WTC11 (cell line): ENCODE results near the gene SLC6A8. TPM values are rescaled to one million over a fixed set of nuclear protein-coding genes. Genes with fewer than 3 reads are reported as not detected.

Experiments
- ATAC-seq: fragments of 200-7000 bp; cut with Tn5 transposase; 2 replicates; pipeline ENCODE4 v1.10.0; 2021; ENCODE audit warnings: mild to moderate bottlenecking, moderate library complexity
- CTCF ChIA-PET: fragments of 300-600 bp; sonication (Branson Sonifier 250); formaldehyde crosslinking; loops from one replicate; lab custom pipeline; 2021; ENCODE audit warnings: antibody characterized with exemption; lab: Charles Lee
- POLR2A ChIA-PET: fragments of 350-600 bp; sonication (Branson Sonifier 250); formaldehyde crosslinking; loops from one replicate; lab custom pipeline; 2021; ENCODE audit warnings: antibody characterized with exemption; lab: Charles Lee
- DNase-seq: peaks from one replicate; pipeline ENCODE4 v3.0.0; 2021; ENCODE audit warnings: low spot score
- H3K27ac Mint-ChIP-seq: 2 replicates; pipeline ENCODE4 v1.8.0; 2021; ENCODE audit warnings: mixed read lengths
- H3K27me3 Mint-ChIP-seq: 2 replicates; pipeline ENCODE4 v1.8.0; 2021; ENCODE audit warnings: low read depth, mild to moderate bottlenecking, moderate library complexity, mixed read lengths
- H3K36me3 Mint-ChIP-seq: 2 replicates; pipeline ENCODE4 v1.8.0; 2021; ENCODE audit warnings: mixed read lengths
- H3K4me1 Mint-ChIP-seq: 2 replicates; pipeline ENCODE4 v1.8.0; 2022; ENCODE audit warnings: mixed read lengths
- H3K4me3 Mint-ChIP-seq: 2 replicates; pipeline ENCODE4 v1.8.0; 2021; ENCODE audit warnings: mild to moderate bottlenecking, moderate library complexity, mixed read lengths
- H3K9me3 Mint-ChIP-seq: 2 replicates; pipeline ENCODE4 v1.8.0; 2021; ENCODE audit warnings: mixed read lengths
- AR ChIP-seq: fragments of 250-450 bp; sonication (Bioruptor Pico); IDR thresholded peaks from 2 replicates; pipeline ENCODE4 v1.9.0; 2021; ENCODE audit warnings: mild to moderate bottlenecking
- CBFB ChIP-seq: sonication (generic); formaldehyde crosslinking; IDR thresholded peaks from 2 replicates; pipeline ENCODE4 v1.8.1; 2022; ENCODE audit warnings: mild to moderate bottlenecking, low read depth, missing genetic modification reagents
- ERG ChIP-seq: fragments of 250-450 bp; sonication (Bioruptor Pico); IDR thresholded peaks from 2 replicates; pipeline ENCODE4 v1.8.0; 2021; ENCODE audit warnings: mild to moderate bottlenecking
- HMGA2 ChIP-seq: fragments of 250-450 bp; sonication (Bioruptor Pico); IDR thresholded peaks from 2 replicates; pipeline ENCODE4 v1.4.0; 2021; ENCODE audit warnings: mild to moderate bottlenecking, moderate library complexity
- IRF2 ChIP-seq: sonication (generic); formaldehyde crosslinking; IDR thresholded peaks from 2 replicates; pipeline ENCODE4 v1.8.0; 2022; ENCODE audit warnings: low read depth, missing genetic modification reagents, borderline replicate concordance
- JAZF1 ChIP-seq: fragments of 250-450 bp; sonication (Bioruptor Pico); IDR thresholded peaks from 2 replicates; pipeline ENCODE4 v1.9.0; 2021; ENCODE audit warnings: moderate library complexity, mild to moderate bottlenecking, inconsistent platforms
- JUN ChIP-seq: sonication (generic); formaldehyde crosslinking; IDR thresholded peaks from 2 replicates; pipeline ENCODE4 v1.8.0; 2023; ENCODE audit warnings: mild to moderate bottlenecking, missing genetic modification reagents
- MAX ChIP-seq: sonication (generic); formaldehyde crosslinking; IDR thresholded peaks from 2 replicates; pipeline ENCODE4 v1.8.0; 2022; ENCODE audit warnings: mild to moderate bottlenecking, missing genetic modification reagents
- RELA ChIP-seq: sonication (generic); formaldehyde crosslinking; IDR thresholded peaks from 2 replicates; pipeline ENCODE4 v1.8.1; 2022; ENCODE audit warnings: missing genetic modification reagents, mild to moderate bottlenecking, borderline replicate concordance
- SOX15 ChIP-seq: fragments of 250-450 bp; sonication (Bioruptor Pico); IDR thresholded peaks from 2 replicates; pipeline ENCODE4 v1.9.0; 2021; ENCODE audit warnings: mild to moderate bottlenecking
- STAT6 ChIP-seq: sonication (generic); formaldehyde crosslinking; conservative IDR thresholded peaks from 2 replicates; pipeline ENCODE4 v1.8.1; 2023; ENCODE audit warnings: mild to moderate bottlenecking, low read depth, missing genetic modification reagents, moderate library complexity
- TEAD4 ChIP-seq: sonication (generic); formaldehyde crosslinking; IDR thresholded peaks from 2 replicates; pipeline ENCODE4 v1.8.0; 2022; ENCODE audit warnings: mild to moderate bottlenecking, missing genetic modification reagents
- TP53 ChIP-seq: sonication (generic); formaldehyde crosslinking; IDR thresholded peaks from 2 replicates; pipeline ENCODE4 v1.8.1; 2023; ENCODE audit warnings: mild to moderate bottlenecking, missing genetic modification reagents
- ZNF219 ChIP-seq: sonication (generic); formaldehyde crosslinking; IDR thresholded peaks from 2 replicates; pipeline ENCODE4 v1.8.0; 2023; ENCODE audit warnings: missing genetic modification reagents, mild to moderate bottlenecking, borderline replicate concordance
- ZNF416 ChIP-seq: fragments of 250-450 bp; sonication (Bioruptor Pico); IDR thresholded peaks from 2 replicates; pipeline ENCODE4 v1.9.0; 2021; ENCODE audit warnings: mild to moderate bottlenecking, inconsistent platforms
- ZNF423 ChIP-seq: fragments of 250-450 bp; sonication (Bioruptor Pico); IDR thresholded peaks from 2 replicates; pipeline ENCODE4 v2.1.2; 2022; ENCODE audit warnings: mild to moderate bottlenecking, moderate library complexity
- ZSCAN18 ChIP-seq: fragments of 250-450 bp; sonication (Bioruptor Pico); IDR thresholded peaks from 2 replicates; pipeline ENCODE4 v2.1.2; 2022; ENCODE audit warnings: mild to moderate bottlenecking, moderate library complexity
- total RNA-seq: library from RNA; stranded (reverse); gene quantifications from 3 replicates; pipeline ENCODE4 v1.2.3, GENCODE V29; 2021
- TF ChIP-seq, protein P1 (sequence below): sonication (generic); formaldehyde crosslinking; IDR thresholded peaks from 2 replicates; pipeline ENCODE4 v1.8.1; 2023; ENCODE audit warnings: mild to moderate bottlenecking, missing genetic modification reagents
- TF ChIP-seq, protein P2 (sequence below): sonication (generic); formaldehyde crosslinking; IDR thresholded peaks from 2 replicates; pipeline ENCODE4 v1.8.0; 2022; ENCODE audit warnings: mild to moderate bottlenecking, missing genetic modification reagents
- TF ChIP-seq, protein P3 (sequence below): fragments of 250-450 bp; sonication (Bioruptor Pico); IDR thresholded peaks from 2 replicates; pipeline ENCODE4 v1.9.0; 2021; ENCODE audit warnings: mild to moderate bottlenecking

SLC6A8 gene
- total RNA-seq, 1 experiment from 2014 or later = 112 TPM

DNA sequence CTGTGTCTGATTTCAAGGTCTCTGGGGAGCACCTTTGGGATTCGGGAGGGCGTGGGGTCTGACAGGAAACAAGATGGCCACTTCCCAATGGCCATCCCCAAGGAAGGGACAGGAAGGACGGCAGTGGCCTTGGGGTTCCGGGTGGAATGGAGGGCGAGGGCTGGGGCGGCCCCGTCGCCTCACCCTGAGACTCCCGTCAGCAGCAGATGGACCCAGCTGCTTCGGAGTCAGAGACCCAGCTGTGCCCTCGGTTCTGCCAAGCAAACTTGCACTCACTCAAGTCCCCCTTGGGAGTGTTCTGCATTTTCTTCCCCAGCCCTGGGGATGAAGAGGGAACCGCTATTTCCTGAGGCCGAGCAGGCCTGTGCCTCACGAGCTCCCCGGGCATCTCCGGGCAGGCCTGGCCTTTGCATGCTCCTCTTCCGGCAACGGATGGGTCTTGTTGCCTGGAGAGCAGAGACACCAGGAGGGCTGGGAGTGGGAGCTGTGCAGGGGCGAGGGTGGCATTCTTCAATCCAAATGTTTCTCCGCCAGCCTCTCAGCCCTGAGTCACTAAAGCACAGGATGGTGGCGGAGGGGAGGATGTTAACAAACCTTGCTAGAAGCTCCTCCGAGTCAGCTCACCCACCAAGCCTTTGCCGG, 47.6 kb upstream of the SLC6A8 start:
- H3K27me3 Mint-ChIP-seq = peaks cover 43% of the 10 kb centered on the region
- peaks cover 10% of the 10 kb centered on the region for H3K4me1 Mint-ChIP-seq
- H3K4me3 Mint-ChIP-seq = no peak overlapping the region
- POLR2A ChIA-PET = no interaction called here
- H3K9me3 Mint-ChIP-seq = no peaks in the 10 kb centered on the region
- DNase-seq (no peak), ATAC-seq (no peak)
- H3K36me3 Mint-ChIP-seq = no peaks in the 10 kb centered on the region
- TF ChIP-seq TEAD4 (CRISPR knock-in tag) (no peak), JAZF1 (CRISPR knock-in tag) (no peak), AR (no peak), ZNF423 (CRISPR knock-in tag) (no peak), SOX15 (no peak), STAT6 (CRISPR knock-in tag) (no peak), ZNF416 (CRISPR knock-in tag) (no peak), MAX (CRISPR knock-in tag) (no peak), ERG (no peak), ZSCAN18 (CRISPR knock-in tag) (no peak), JUN (no peak), TP53 (CRISPR knock-in tag) (no peak), ZNF219 (CRISPR knock-in tag) (no peak), CBFB (CRISPR knock-in tag) (no peak), RELA (CRISPR knock-in tag) (no peak), HMGA2 (no peak), IRF2 (CRISPR knock-in tag) (no peak)
- TF ChIP-seq, protein P1, sequence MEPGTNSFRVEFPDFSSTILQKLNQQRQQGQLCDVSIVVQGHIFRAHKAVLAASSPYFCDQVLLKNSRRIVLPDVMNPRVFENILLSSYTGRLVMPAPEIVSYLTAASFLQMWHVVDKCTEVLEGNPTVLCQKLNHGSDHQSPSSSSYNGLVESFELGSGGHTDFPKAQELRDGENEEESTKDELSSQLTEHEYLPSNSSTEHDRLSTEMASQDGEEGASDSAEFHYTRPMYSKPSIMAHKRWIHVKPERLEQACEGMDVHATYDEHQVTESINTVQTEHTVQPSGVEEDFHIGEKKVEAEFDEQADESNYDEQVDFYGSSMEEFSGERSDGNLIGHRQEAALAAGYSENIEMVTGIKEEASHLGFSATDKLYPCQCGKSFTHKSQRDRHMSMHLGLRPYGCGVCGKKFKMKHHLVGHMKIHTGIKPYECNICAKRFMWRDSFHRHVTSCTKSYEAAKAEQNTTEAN (CRISPR knock-in tag) = no peak
- TF ChIP-seq, protein P2, sequence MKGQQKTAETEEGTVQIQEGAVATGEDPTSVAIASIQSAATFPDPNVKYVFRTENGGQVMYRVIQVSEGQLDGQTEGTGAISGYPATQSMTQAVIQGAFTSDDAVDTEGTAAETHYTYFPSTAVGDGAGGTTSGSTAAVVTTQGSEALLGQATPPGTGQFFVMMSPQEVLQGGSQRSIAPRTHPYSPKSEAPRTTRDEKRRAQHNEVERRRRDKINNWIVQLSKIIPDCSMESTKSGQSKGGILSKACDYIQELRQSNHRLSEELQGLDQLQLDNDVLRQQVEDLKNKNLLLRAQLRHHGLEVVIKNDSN = no peak
- TF ChIP-seq, protein P3, sequence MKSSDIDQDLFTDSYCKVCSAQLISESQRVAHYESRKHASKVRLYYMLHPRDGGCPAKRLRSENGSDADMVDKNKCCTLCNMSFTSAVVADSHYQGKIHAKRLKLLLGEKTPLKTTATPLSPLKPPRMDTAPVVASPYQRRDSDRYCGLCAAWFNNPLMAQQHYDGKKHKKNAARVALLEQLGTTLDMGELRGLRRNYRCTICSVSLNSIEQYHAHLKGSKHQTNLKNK (CRISPR knock-in tag) = no peak
- CTCF ChIA-PET = interaction anchor here (0.5 to 2.4 kb wide), 8 partner anchors 10 to 91 kb away, joined by 3 to 13 read pairs (median 3); no protein-coding TSS in a partner anchor
- H3K27ac Mint-ChIP-seq = no peak overlapping the region
